H1 (cell line): Measurements from ENCODE around the gene ERC1. TPM values are rescaled to one million over a fixed set of nuclear protein-coding genes. Genes with fewer than 3 reads are reported as not detected.

ENCODE experiments used
- CTCF ChIA-PET: fragments of 300-600 bp; sonication (Branson Sonifier 250); formaldehyde crosslinking; loops from one replicate; lab custom pipeline; 2021; ENCODE audit not compliant: partially characterized antibody; lab: Charles Lee
- POLR2A ChIA-PET: fragments of 300-600 bp; sonication (Branson Sonifier 250); formaldehyde crosslinking; loops from one replicate; lab custom pipeline; 2021; ENCODE audit warnings: inconsistent platforms; ENCODE audit not compliant: partially characterized antibody; lab: Charles Lee
- DNase-seq, 2 experiments: peaks; one replicate each; pipeline versions ENCODE4 v3.0.0 to v3.0.0-alpha.2; 2010 to 2022; ENCODE audit warnings: low spot score in 2 of 2, low read depth in 1 of 2, mixed read lengths in 1 of 2
- FAIRE-seq: peaks from 2 replicates; lab custom pipeline; 2011; peaks lifted over from hg19 to GRCh38; lab: Jason Lieb, UNC
- H2AFZ ChIP-seq: 2 replicates; pipeline ENCODE4 v1.8.1; 2012; ENCODE audit warnings: low read length, inconsistent platforms
- H2AK5ac ChIP-seq: 2 replicates; pipeline ENCODE4 v1.6.1; 2013; ENCODE audit warnings: low read depth, low read length
- H2BK120ac ChIP-seq: replicated peaks from 2 replicates; pipeline ENCODE3; 2013; ENCODE audit warnings: low read depth, low read length, inconsistent platforms
- H2BK12ac ChIP-seq: 2 replicates; pipeline ENCODE4 v1.6.1; 2013; ENCODE audit warnings: low read depth, low read length
- H2BK15ac ChIP-seq: 2 replicates; pipeline ENCODE4 v1.6.1; 2013; ENCODE audit warnings: low read length
- H2BK20ac ChIP-seq: 2 replicates; pipeline ENCODE4 v1.6.1; 2013; ENCODE audit warnings: low read length
- H2BK5ac ChIP-seq: 2 replicates; pipeline ENCODE4 v1.6.1; 2013; ENCODE audit warnings: low read depth, low read length
- H3K14ac ChIP-seq: 2 replicates; pipeline ENCODE4 v1.6.1; 2013; ENCODE audit warnings: inconsistent platforms; ENCODE audit not compliant: insufficient read length
- H3K18ac ChIP-seq: 2 replicates; pipeline ENCODE4 v1.6.1; 2013; ENCODE audit warnings: low read length; ENCODE audit errors: extremely low read depth
- H3K23ac ChIP-seq: 2 replicates; pipeline ENCODE4 v1.6.1; 2013; ENCODE audit warnings: inconsistent platforms; ENCODE audit not compliant: insufficient read length
- H3K23me2 ChIP-seq: 2 replicates; pipeline ENCODE4 v1.6.1; 2013; ENCODE audit warnings: low read depth, low read length
- H3K27ac ChIP-seq: 2 replicates; pipeline ENCODE4 v1.6.1; 2011; ENCODE audit warnings: low read depth, low read length, inconsistent platforms
- H3K27me3 ChIP-seq, 4 experiments: replicated peaks in 1 of 4; 1 replicate in 1 of 4; 2 replicates in 3 of 4; pipeline versions ENCODE4 v1.6.1 to v1.8.1; 2011 to 2013; ENCODE audit warnings: low read length in 3 of 4, mild to moderate bottlenecking in 3 of 4, inconsistent platforms in 2 of 4, mixed read lengths in 2 of 4, moderate library complexity in 1 of 4; ENCODE audit not compliant: control insufficient read depth in 3 of 4, insufficient read depth in 3 of 4; ENCODE audit errors: extremely low read depth in 1 of 4
- H3K36me3 ChIP-seq, 4 experiments: 2 replicates each; pipeline versions ENCODE4 v1.6.1 to v1.8.1; 2011 to 2013; ENCODE audit warnings: mild to moderate bottlenecking in 4 of 4, low read length in 3 of 4, moderate library complexity in 2 of 4, control low read depth in 1 of 4, inconsistent platforms in 1 of 4; ENCODE audit not compliant: insufficient read depth in 4 of 4, control insufficient read depth in 2 of 4
- H3K4ac ChIP-seq: replicated peaks from 2 replicates; pipeline ENCODE3; 2013; ENCODE audit warnings: low read length, low read depth, mixed read lengths, inconsistent platforms; ENCODE audit not compliant: insufficient read length
- H3K4me1 ChIP-seq, 4 experiments: replicated peaks in 1 of 4; 1 replicate in 1 of 4; 2 replicates in 3 of 4; pipeline versions ENCODE4 v1.6.1 to v1.8.1; 2011 to 2013; ENCODE audit warnings: low read length in 3 of 4, inconsistent platforms in 2 of 4, mixed read lengths in 1 of 4; ENCODE audit not compliant: insufficient read depth in 4 of 4, control insufficient read depth in 3 of 4
- H3K4me2 ChIP-seq, 2 experiments: 2 replicates each; pipeline versions ENCODE4 v1.6.1 to v1.8.1; 2011 to 2013; ENCODE audit warnings: low read depth in 2 of 2, low read length in 2 of 2, control low read depth in 1 of 2, inconsistent platforms in 1 of 2, mild to moderate bottlenecking in 1 of 2; ENCODE audit not compliant: insufficient read depth in 1 of 2
- H3K4me3 ChIP-seq, 4 experiments: fragments of 200-600, 300-600 bp in 1 of 4; sonication (generic), shearing (Covaris generic), sonication (Bioruptor Twin) in 1 of 4; 2 replicates each; pipeline versions ENCODE4 v1.5.1 to v1.8.1; 2011 to 2016; ENCODE audit warnings: low read length in 4 of 4, low read depth in 3 of 4, control low read depth in 2 of 4, inconsistent platforms in 2 of 4, mild to moderate bottlenecking in 2 of 4, mixed read lengths in 1 of 4, moderate library complexity in 1 of 4; ENCODE audit not compliant: insufficient read depth in 2 of 4; ENCODE audit errors: extremely low read depth in 1 of 4
- H3K56ac ChIP-seq: replicated peaks from 2 replicates; pipeline ENCODE3; 2013; ENCODE audit warnings: low read depth, mild to moderate bottlenecking, mixed read lengths, low read length, inconsistent platforms; ENCODE audit not compliant: insufficient read length
- H3K79me1 ChIP-seq: 2 replicates; pipeline ENCODE4 v1.6.1; 2013; ENCODE audit warnings: low read depth, low read length, control low read depth
- H3K79me2 ChIP-seq, 2 experiments: 2 replicates each; pipeline versions ENCODE4 v1.6.1 to v1.8.1; 2012 to 2013; ENCODE audit warnings: low read length in 2 of 2, mild to moderate bottlenecking in 2 of 2, inconsistent platforms in 1 of 2; ENCODE audit not compliant: insufficient read depth in 2 of 2, control insufficient read depth in 1 of 2
- H3K9ac ChIP-seq, 4 experiments: replicated peaks in 1 of 4; 1 replicate in 1 of 4; 2 replicates in 3 of 4; pipeline versions ENCODE4 v1.6.1 to v1.8.1; 2011 to 2013; ENCODE audit warnings: low read depth in 3 of 4, low read length in 3 of 4, control low read depth in 2 of 4, mild to moderate bottlenecking in 2 of 4, moderate library complexity in 2 of 4, inconsistent platforms in 1 of 4; ENCODE audit errors: extremely low read depth in 1 of 4
- H3K9me3 ChIP-seq, 2 experiments: 2 replicates each; pipeline versions ENCODE4 v1.6.1 to v1.8.1; 2012 to 2013; ENCODE audit warnings: mild to moderate bottlenecking in 2 of 2, moderate library complexity in 2 of 2, control low read depth in 1 of 2, inconsistent platforms in 1 of 2, low read depth in 1 of 2, low read length in 1 of 2, mixed read lengths in 1 of 2; ENCODE audit not compliant: insufficient read depth in 2 of 2
- H4K20me1 ChIP-seq, 2 experiments: replicated peaks in 1 of 2; 2 replicates each; pipeline versions ENCODE3 to v1.8.1; 2011 to 2013; ENCODE audit warnings: inconsistent platforms in 2 of 2, low read length in 2 of 2, mild to moderate bottlenecking in 1 of 2; ENCODE audit not compliant: insufficient read depth in 2 of 2, control insufficient read depth in 1 of 2
- H4K5ac ChIP-seq: 2 replicates; pipeline ENCODE4 v1.6.1; 2013; ENCODE audit warnings: low read length, low read depth, mixed read lengths, inconsistent platforms; ENCODE audit not compliant: insufficient read length
- H4K8ac ChIP-seq: 2 replicates; pipeline ENCODE4 v1.8.0; 2013; ENCODE audit warnings: mild to moderate bottlenecking, moderate library complexity, low read length, inconsistent platforms; ENCODE audit not compliant: insufficient read depth; ENCODE audit errors: extremely low read depth
- H4K91ac ChIP-seq: replicated peaks from 2 replicates; pipeline ENCODE3; 2013; ENCODE audit warnings: low read length, mixed read lengths, inconsistent platforms; ENCODE audit not compliant: insufficient read length
- FOSL1 ChIP-seq: IDR thresholded peaks from 2 replicates; pipeline ENCODE4 v1.6.1; 2011; ENCODE audit warnings: mild to moderate bottlenecking, low read depth, low read length, moderate library complexity; ENCODE audit not compliant: insufficient read depth
- HDAC2 ChIP-seq, 2 experiments: fragments of 300-600 bp in 1 of 2; sonication (generic) in 1 of 2; IDR thresholded peaks; 2 replicates each; pipeline ENCODE4 v1.6.1; 2011 to 2012; ENCODE audit warnings: low read depth in 2 of 2, low read length in 2 of 2, mild to moderate bottlenecking in 2 of 2, moderate library complexity in 2 of 2, borderline replicate concordance in 1 of 2, inconsistent platforms in 1 of 2
- POLR2A ChIP-seq, 2 experiments: IDR thresholded peaks; 1 replicate in 1 of 2; 2 replicates in 1 of 2; pipeline ENCODE4 v1.6.1; 2011; ENCODE audit warnings: low read depth in 2 of 2, low read length in 2 of 2, mild to moderate bottlenecking in 2 of 2; ENCODE audit errors: control extremely low read depth in 1 of 2
- SIX5 ChIP-seq: IDR thresholded peaks from 2 replicates; pipeline ENCODE4 v1.6.1; 2011; ENCODE audit warnings: mild to moderate bottlenecking, low read depth, low read length
- WGBS, 2 experiments: shearing (Covaris generic) in 1 of 2; methylation state at CpG; one replicate each; pipeline versions ENCODE4 v1.1.6 to v1.1.7; 2013 to 2015; ENCODE audit warnings: low lambda C conversion rate in 2 of 2, mixed read lengths in 2 of 2, inconsistent platforms in 1 of 2, low coverage in 1 of 2, missing lambda C conversion rate in 1 of 2; ENCODE audit not compliant: insufficient replicate concordance in 2 of 2, insufficient coverage in 1 of 2, insufficient read length in 1 of 2; ENCODE audit errors: extremely low coverage in 1 of 2, missing lambda C conversion rate in 1 of 2; 5-methylcytosine and 5-hydroxymethylcytosine counted together
- polyA plus RNA-seq, 7 experiments: library from polyadenylated mRNA; depleted of rRNA in 3 of 7; stranded (reverse) in 5 of 7; unstranded in 2 of 7; fragments of >200 nt in 5 of 7; fragments of 200-250 nt in 2 of 7; gene quantifications; 1 replicate in 5 of 7; 2 replicates in 1 of 7; 4 replicates in 1 of 7; pipeline versions ENCODE4 v1.2.1 to v1.2.3, GENCODE V29; 2011 to 2013; ENCODE audit warnings: missing spikeins in 2 of 7, mixed read lengths in 2 of 7
- total RNA-seq: library from RNA; stranded (reverse); fragmentation: NEBNext Ultra II Directional; extraction: Animal tissue kit (Norgen Biotek cat#: 25700); gene quantifications from 2 replicates; pipeline ENCODE4 v1.2.1, GENCODE V29; 2021

The ERC1 gene
- total and polyA plus RNA-seq, 2 of the 8 experiments (the other 6 are each of a cell fraction or from before 2014, with no cell fraction given): 7.8 to 45.7 TPM

GRCh38 chr12:1267243-1267642 is 276.2 kb downstream of the ERC1 start:
- FAIRE-seq: no peak
- no peak overlapping the region for H2AFZ ChIP-seq
- 91% methylated on average over 7 of the region's 7 CpGs; no CpG with 5 or more reads in 1 of the 2 experiments for WGBS, 2 experiments
- TF ChIP-seq POLR2A (IDR thresholded peaks at IDR 0.05; ENCODE audit: control extremely low read depth in 1 of 2, low read depth in 2 of 2, low read length in 2 of 2) (no peak), FOSL1 (no peak), SIX5 (no peak), HDAC2 (IDR thresholded peaks at IDR 0.05; ENCODE audit: borderline replicate concordance in 1 of 2, low read depth in 2 of 2, low read length in 2 of 2) (no peak)

More at GRCh38 chr12:1267243-1267642, 276.2 kb downstream of the ERC1 start:
- H3K18ac ChIP-seq: no peak overlapping the region
- no peak overlapping the region for H2BK120ac ChIP-seq
- no peaks in the 10 kb centered on the region for H3K23me2 ChIP-seq
- no peaks in the 10 kb centered on the region for H3K27me3 ChIP-seq
- no peak overlapping the region for H3K9ac ChIP-seq
- no peak overlapping the region for H3K23ac ChIP-seq
- H3K27ac ChIP-seq: no peak overlapping the region
- no peak overlapping the region for H4K5ac ChIP-seq
- H2BK12ac ChIP-seq: no peak overlapping the region
- H4K20me1 ChIP-seq: no peaks in the 10 kb centered on the region
- no peaks in the 10 kb centered on the region for H3K36me3 ChIP-seq
- H4K91ac ChIP-seq: no peak overlapping the region
- H4K8ac ChIP-seq: no peak overlapping the region
- DNase-seq: no peak
- H2AK5ac ChIP-seq: no peak overlapping the region
- no peak overlapping the region for H3K56ac ChIP-seq
- H2BK20ac ChIP-seq: no peak overlapping the region
- H3K4me3 ChIP-seq: no peak overlapping the region
- H3K4ac ChIP-seq: no peak overlapping the region
- H3K9me3 ChIP-seq: no peaks in the 10 kb centered on the region
- POLR2A ChIA-PET: interaction anchor here (0.5 kb wide), 1 partner anchor 173 kb away, joined by 3 read pairs; no protein-coding TSS in a partner anchor
- CTCF ChIA-PET: interaction anchor here (0.7 to 1.3 kb wide), 2 partner anchors 174 to 177 kb away, joined by 3 read pairs; no protein-coding TSS in a partner anchor
- H2BK15ac ChIP-seq: no peak overlapping the region
- H3K79me1 ChIP-seq: no peaks in the 10 kb centered on the region
- no peaks in the 10 kb centered on the region for H3K4me1 ChIP-seq
- no peak overlapping the region for H2BK5ac ChIP-seq
- H3K14ac ChIP-seq: no peak overlapping the region
- H3K4me2 ChIP-seq: no peak overlapping the region
- H3K79me2 ChIP-seq: no peaks in the 10 kb centered on the region
